Tibial artery (tissue), 4 donors: ENCODE data around the gene CYFIP2.

Experiments
- DNase-seq, 2 donors: peaks; one replicate each; pipeline ENCODE4 v3.0.0-alpha.2; 2019
- H3K27ac ChIP-seq, 2 donors: fragments of 200-600 bp; sonication (generic) in 1 of 2; 1 replicate in 1 of 2; 2 replicates in 1 of 2; pipeline ENCODE4 v1.5.1; 2018 to 2019; ENCODE audit warnings: mild to moderate bottlenecking in 1 of 2
- H3K27me3 ChIP-seq, 2 donors: fragments of 200-600 bp; sonication (generic) in 1 of 2; one replicate each; pipeline versions ENCODE4 v1.5.1 to v1.6.0; 2016 to 2019
- H3K36me3 ChIP-seq, 3 donors: fragments of 200-600 bp; sonication (generic) in 2 of 3; one replicate each; pipeline ENCODE4 v1.5.1; 2016 to 2019; ENCODE audit warnings: mild to moderate bottlenecking in 2 of 3
- H3K4me1 ChIP-seq, 4 donors: fragments of 200-600 bp; sonication (generic) in 2 of 4; 1 replicate in 3 of 4; 2 replicates in 1 of 4; pipeline ENCODE4 v1.5.1; 2016 to 2019
- H3K4me3 ChIP-seq, 2 donors: fragments of 200-600 bp; sonication (generic) in 1 of 2; 1 replicate in 1 of 2; 2 replicates in 1 of 2; pipeline ENCODE4 v1.5.1; 2018 to 2019; ENCODE audit warnings: mild to moderate bottlenecking in 2 of 2
- H3K9me3 ChIP-seq, 3 donors: fragments of 200-600 bp; sonication (generic) in 1 of 3; one replicate each; pipeline ENCODE4 v1.5.1; 2016 to 2019
- CTCF ChIP-seq, 2 experiments: fragments of 200-600 bp in 1 of 2; fragments of 450-650 bp in 1 of 2; IDR thresholded peaks; one replicate each; pipeline ENCODE4 v1.5.1; 2017 to 2019; ENCODE audit warnings: antibody characterized with exemption in 2 of 2, mild to moderate bottlenecking in 1 of 2, moderate library complexity in 1 of 2
- intact Hi-C: fragments of 100-400 bp; cut with DNase I; formaldehyde crosslinking; loops from one replicate; pipeline ENCODE4 v1.15.0; 2023; ENCODE audit warnings: low total_unique reads

The CYFIP2 gene

GRCh38 chr5:157222506-157223230 is 43.3 kb upstream of the CYFIP2 start:
- no peak for DNase-seq
- no peak overlapping the region for H3K27ac ChIP-seq
- H3K9me3 ChIP-seq = no peaks in the 10 kb centered on the region
- H3K36me3 ChIP-seq = no peaks in the 10 kb centered on the region
- no peaks in the 10 kb centered on the region for H3K27me3 ChIP-seq
- no peaks in the 10 kb centered on the region for H3K4me1 ChIP-seq
- intact Hi-C loops = no loop called here
- TF ChIP-seq CTCF (IDR thresholded peaks at IDR 0.05) = no peak
- H3K4me3 ChIP-seq = no peak overlapping the region

GRCh38 chr5:157225469-157226422 is 40.2 kb upstream of the CYFIP2 start:
- no peak overlapping the region for H3K4me3 ChIP-seq
- no peaks in the 10 kb centered on the region for H3K36me3 ChIP-seq
- TF ChIP-seq CTCF (IDR thresholded peaks at IDR 0.05) = no peak
- H3K4me1 ChIP-seq = no peaks in the 10 kb centered on the region
- H3K27ac ChIP-seq = no peak overlapping the region
- no peaks in the 10 kb centered on the region for H3K27me3 ChIP-seq
- no peak for DNase-seq
- no peaks in the 10 kb centered on the region for H3K9me3 ChIP-seq
- intact Hi-C loops = no loop called here

GRCh38 chr5:157230610-157231009 is 35.3 kb upstream of the CYFIP2 start:
- TF ChIP-seq CTCF (IDR thresholded peaks at IDR 0.05) = no peak
- intact Hi-C loops = no loop called here
- no peak for DNase-seq
- Histone ChIP-seq H3K4me1 (no peaks in the 10 kb centered on the region), H3K4me3 (no peak overlapping the region), H3K9me3 (no peaks in the 10 kb centered on the region), H3K27ac (no peak overlapping the region), H3K36me3 (no peaks in the 10 kb centered on the region), H3K27me3 (no peaks in the 10 kb centered on the region)

- DNase-seq = no peak
- no peak overlapping the region for H3K27ac ChIP-seq
- H3K4me3 ChIP-seq = no peak overlapping the region
- intact Hi-C loops = no loop called here
- no peaks in the 10 kb centered on the region for H3K27me3 ChIP-seq
- H3K9me3 ChIP-seq = no peaks in the 10 kb centered on the region
- no peak for TF ChIP-seq CTCF (IDR thresholded peaks at IDR 0.05)
- H3K4me1 ChIP-seq = no peaks in the 10 kb centered on the region
- H3K36me3 ChIP-seq = no peaks in the 10 kb centered on the region
Measured at GRCh38 chr5:157232706-157233105, 33.2 kb upstream of the CYFIP2 start.

- Histone ChIP-seq H3K9me3 (no peaks in the 10 kb centered on the region), H3K27ac (no peak overlapping the region), H3K4me1 (no peaks in the 10 kb centered on the region), H3K36me3 (no peaks in the 10 kb centered on the region), H3K4me3 (no peak overlapping the region), H3K27me3 (no peaks in the 10 kb centered on the region)
- DNase-seq = no peak
- intact Hi-C loops = no loop called here
- no peak for TF ChIP-seq CTCF (IDR thresholded peaks at IDR 0.05)
Measured at GRCh38 chr5:157233515-157233914, 32.4 kb upstream of the CYFIP2 start.
